GM12864 (cell line): Measurements from ENCODE around the gene PSMC3.

Experiments
- DNase-seq: peaks from one replicate; pipeline ENCODE4 v3.0.0-alpha.2; 2011; ENCODE audit warnings: low read depth
- H3K4me3 ChIP-seq: 2 replicates; pipeline ENCODE4 v1.5.1; 2011; ENCODE audit warnings: mild to moderate bottlenecking, low read depth, low read length, control low read depth
- CTCF ChIP-seq: IDR thresholded peaks from 2 replicates; pipeline ENCODE4 v1.5.1; 2011; ENCODE audit warnings: low read depth, mild to moderate bottlenecking, moderate library complexity, low read length, control low read depth, inconsistent platforms; ENCODE audit errors: missing control alignments

Gene PSMC3

GRCh38 chr11:47394050-47394321 lies 32.3 kb downstream of the PSMC3 start:
- TF ChIP-seq CTCF: no peak
- no peak for DNase-seq
- H3K4me3 ChIP-seq: no peak overlapping the region

GRCh38 chr11:47393163-47394049 lies 32.8 kb downstream of the PSMC3 start:
- H3K4me3 ChIP-seq: no peak overlapping the region
- no peak for DNase-seq

GRCh38 chr11:47392546-47393162 lies 33.6 kb downstream of the PSMC3 start:
- TF ChIP-seq CTCF: no peak
- no peak for DNase-seq
- H3K4me3 ChIP-seq: no peak overlapping the region

More at GRCh38 chr11:47393163-47394049, 32.8 kb downstream of the PSMC3 start:
- no peak for TF ChIP-seq CTCF

GRCh38 chr11:47391711-47392432 lies 34.4 kb downstream of the PSMC3 start:
- no peak overlapping the region for H3K4me3 ChIP-seq
- DNase-seq: no peak

GRCh38 chr11:47391077-47391583 lies 35.1 kb downstream of the PSMC3 start:
- TF ChIP-seq CTCF: no peak
- DNase-seq: no peak

More at GRCh38 chr11:47391711-47392432, 34.4 kb downstream of the PSMC3 start:
- no peak for TF ChIP-seq CTCF

GRCh38 chr11:47390422-47390760 lies 35.8 kb downstream of the PSMC3 start:
- H3K4me3 ChIP-seq: no peak overlapping the region
- TF ChIP-seq CTCF: no peak
- no peak for DNase-seq

More at GRCh38 chr11:47391077-47391583, 35.1 kb downstream of the PSMC3 start:
- H3K4me3 ChIP-seq: no peak overlapping the region
